ENCODE results near the gene USF2.

The USF2 gene

DNA sequence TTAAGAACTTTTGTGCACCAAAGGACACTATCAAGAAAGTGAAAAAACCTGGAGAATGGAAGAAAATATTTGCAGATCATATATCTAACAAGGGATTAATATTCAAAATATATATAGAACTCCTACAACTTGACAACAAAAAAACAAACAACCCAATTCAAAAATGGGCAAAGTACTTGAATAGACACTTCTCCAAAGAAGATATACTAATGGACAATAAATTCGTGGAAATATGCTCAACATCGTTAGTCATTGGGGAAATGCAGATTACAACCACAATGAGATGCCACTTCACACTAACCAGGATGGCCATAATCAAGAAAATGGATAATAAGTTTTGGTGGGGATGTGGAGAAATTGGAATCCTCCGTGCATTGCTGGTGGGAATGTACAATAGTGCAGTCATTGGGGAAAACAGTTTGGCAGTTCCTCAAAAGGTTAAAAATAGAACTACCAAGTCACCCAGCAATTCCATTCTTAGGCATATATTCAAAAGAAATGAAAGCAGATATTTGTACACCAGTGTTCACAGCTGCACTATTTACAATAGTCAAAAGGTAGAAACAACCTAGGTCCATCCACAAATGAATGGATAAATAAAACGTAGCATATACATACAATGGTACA is 22.2 kb upstream of the USF2 start:
- DNase-seq: no peak

DNA sequence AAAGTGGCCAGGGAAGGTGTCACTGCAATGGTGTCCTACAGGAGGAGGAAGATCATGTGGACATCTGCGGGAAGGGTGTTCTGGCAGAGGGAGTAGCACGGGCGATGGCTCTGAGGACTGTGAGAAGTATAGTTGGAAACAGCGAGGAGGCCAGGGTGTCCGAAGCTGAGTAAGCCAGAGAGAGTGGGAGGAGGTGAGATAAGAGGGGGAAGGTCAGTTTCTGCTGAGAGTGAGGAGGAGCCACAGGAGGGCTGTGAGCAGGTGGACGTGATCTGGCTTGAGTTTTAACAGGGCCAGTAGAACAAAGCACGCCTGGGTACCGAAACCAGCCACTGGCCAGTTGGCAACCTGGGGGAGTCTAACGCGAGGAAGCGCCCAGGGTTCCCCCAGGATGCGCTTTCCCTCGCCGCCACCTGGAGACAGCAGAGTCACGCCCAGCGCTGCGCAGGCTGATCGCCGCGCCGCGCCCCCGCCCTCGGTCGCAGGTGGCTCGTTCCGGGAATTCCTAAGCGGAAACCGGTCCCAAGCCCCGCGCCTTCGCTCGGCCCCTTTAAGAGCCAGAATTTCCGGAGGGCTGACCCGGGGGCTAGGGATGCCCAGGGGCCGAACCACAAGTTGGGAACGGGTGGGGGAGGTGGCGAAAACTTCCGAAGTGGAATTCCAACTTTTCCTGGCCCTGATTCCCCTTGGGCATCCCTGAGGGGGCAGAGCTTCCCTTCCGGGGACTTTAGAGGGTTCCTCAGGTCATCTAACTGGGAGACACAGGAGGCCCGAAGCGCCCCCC is 21.0 kb upstream of the USF2 start:
- peak; percentile 55 for DNase-seq

DNA sequence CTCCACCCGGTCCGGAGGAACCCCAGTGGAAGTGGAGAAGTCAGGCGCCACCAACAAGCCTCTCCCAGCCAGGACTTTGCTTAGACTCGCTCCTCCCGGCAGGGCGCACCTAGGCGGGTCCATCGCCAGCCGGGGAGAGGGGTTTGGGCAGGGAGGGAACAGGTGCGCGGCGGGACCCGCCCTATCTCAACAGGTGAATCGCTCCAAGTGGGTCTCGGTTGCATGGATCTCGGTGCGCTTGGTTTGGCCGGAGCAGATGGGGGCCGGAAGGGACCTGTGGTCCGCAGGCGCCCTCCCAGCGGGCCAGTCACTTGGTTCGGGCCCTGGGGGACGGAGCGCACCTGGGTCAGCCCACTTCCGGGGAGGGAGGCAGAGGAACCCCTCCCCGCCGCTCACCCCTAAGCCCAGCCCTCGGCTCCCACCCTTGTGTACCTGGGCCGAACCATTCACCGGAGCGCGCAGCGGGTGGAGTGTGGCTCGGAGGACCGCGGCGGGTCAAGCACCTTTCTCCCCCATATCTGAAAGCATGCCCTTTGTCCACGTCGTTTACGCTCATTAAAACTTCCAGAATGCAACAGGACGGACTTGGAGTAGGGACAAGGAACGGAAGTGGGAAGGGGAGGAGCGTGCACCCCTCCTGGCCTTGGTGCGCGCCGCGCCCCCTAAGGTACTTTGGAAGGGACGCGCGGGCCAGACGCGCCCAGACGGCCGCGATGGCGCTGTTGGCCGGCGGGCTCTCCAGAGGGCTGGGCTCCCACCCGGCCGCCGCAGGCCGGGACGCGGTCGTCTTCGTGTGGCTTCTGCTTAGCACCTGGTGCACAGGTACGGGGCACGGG is 20.2 kb upstream of the USF2 start, which contains the start of gene LSR:
LSR (plus strand) TSS at position 693 of the 836 bp plus-strand sequence; CDS start at position 714, 21 bp downstream.
- DNase-seq: peak; percentile 66 to 70

DNA sequence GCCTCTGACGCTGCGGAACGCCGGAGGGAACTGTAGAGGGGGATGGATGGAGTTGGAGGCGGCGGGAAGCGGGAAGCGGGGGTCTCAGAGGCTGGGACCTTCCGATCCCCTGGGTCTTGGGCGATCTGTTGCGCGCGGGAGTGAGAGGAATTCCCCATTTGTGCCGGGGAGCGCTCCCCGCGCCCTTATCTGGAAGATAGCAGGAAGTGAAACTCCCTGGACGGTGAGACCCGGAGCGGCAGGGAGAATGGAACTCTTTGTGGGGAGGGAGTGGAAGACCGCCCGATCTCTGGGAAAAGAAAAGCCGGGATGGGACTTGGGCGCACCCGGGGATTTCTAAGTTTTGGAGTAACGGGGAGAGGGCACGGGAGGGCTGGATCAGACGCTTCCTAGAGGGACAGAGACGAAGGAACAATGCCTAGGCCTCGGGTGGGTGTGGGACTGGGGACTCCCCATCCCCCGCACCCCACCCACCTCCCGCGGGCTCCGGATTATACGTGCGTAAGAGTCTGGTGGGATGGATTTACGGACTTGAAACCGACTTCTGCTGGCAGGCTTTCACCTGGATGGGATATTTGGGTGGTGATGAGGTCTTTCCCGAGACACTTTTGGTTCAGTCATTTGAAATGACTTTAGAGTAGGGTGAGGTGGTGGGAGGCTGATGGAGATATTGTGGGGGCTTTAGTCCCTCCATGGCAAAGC is 19.5 kb upstream of the USF2 start:
- no peak for DNase-seq

DNA sequence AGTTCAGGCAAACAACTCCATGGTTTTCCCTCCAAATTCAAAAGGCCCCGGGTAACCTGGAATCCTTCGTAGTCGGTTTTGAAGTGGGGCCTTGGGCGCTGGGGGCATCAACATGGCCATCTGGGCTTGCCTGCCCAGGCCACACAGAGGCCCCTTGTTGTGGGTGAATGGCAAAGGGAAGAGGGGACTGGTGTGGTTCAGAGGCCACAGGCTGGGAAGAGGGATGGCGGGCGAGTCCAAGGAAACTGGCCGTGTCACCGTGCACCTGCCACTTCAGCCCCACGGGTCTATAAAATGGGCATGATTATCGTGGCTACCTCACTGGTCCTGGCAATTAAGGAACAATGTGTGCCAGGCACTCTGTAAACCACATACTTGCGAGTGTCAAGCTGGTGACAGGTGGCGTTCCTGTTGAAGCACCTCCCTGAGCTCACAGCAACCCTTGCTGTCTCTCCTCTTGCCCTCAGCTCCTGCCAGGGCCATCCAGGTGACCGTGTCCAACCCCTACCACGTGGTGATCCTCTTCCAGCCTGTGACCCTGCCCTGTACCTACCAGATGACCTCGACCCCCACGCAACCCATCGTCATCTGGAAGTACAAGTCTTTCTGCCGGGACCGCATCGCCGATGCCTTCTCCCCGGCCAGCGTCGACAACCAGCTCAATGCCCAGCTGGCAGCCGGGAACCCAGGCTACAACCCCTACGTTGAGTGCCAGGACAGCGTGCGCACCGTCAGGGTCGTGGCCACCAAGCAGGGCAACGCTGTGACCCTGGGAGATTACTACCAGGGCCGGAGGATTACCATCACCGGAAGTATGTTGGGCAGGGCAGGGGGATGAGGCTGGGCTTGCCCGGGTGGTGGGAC is 18.7 kb upstream of the USF2 start:
- DNase-seq: no peak

DNA sequence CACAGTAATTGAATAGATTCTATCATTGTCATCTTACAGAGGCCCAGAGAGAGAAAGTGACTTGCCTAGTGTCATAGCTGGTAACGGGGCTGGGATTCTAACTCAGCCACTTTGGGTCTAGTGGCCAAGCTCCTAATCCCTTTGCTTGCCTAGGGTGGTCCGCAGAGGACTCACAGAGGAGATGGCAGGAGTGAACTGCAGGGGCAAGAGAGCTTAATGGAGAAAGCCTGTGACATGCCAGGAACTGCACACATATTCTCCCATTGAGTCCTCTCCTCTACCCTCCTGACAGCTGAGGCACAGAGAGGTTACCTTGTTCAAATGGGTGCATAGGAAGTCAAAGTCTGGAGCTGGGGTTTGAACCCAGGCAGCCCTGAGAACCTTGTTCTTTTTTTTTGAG is 17.3 kb upstream of the USF2 start:
- DNase-seq: no peak

DNA sequence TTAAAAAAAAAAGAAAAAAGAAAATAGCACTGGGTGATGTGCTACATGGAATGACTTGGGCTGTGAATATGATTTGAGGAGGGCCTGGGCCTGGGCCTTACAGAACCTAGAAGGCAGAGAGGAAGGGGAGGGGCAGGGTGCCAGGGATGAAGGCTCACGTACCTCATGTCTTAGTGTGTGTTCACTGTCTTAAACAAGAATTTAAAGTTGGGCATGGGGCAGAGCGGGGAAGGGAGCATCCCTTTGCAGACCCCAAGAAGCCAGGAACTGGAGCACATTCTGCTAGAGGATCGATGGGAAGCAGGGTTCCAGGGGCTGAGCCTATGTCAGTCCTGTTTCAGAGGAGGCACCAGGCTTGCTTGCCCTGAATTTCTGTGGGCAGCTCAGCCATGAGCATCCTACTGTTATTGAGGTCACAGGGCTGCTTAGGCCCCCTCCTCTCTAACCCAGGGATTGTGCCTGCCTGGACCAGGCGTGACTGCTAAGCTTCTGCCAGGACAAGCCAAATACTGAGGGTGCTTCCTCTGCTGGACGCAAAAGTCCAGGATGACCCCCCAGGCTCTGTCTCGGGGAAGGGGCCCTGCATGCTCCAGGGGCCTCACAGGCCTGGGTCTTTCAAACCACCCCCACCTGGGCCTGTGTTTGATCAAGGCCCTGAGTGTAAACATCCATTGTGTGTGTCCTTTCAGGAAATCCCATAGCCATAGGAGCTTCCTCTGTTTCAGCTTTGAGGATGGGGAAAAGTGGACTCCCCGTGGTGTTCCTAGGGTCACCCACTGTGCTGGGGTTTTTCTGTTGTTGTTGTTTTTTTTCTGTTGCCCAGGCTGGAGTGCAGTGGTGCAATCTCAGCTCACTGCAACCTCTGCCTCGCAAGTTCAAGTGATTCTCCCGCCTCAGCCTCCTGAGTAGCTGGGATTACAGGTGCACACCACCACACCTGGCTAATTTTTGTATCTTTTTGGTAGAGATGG is 15.2 kb upstream of the USF2 start:
- no peak for DNase-seq

DNA sequence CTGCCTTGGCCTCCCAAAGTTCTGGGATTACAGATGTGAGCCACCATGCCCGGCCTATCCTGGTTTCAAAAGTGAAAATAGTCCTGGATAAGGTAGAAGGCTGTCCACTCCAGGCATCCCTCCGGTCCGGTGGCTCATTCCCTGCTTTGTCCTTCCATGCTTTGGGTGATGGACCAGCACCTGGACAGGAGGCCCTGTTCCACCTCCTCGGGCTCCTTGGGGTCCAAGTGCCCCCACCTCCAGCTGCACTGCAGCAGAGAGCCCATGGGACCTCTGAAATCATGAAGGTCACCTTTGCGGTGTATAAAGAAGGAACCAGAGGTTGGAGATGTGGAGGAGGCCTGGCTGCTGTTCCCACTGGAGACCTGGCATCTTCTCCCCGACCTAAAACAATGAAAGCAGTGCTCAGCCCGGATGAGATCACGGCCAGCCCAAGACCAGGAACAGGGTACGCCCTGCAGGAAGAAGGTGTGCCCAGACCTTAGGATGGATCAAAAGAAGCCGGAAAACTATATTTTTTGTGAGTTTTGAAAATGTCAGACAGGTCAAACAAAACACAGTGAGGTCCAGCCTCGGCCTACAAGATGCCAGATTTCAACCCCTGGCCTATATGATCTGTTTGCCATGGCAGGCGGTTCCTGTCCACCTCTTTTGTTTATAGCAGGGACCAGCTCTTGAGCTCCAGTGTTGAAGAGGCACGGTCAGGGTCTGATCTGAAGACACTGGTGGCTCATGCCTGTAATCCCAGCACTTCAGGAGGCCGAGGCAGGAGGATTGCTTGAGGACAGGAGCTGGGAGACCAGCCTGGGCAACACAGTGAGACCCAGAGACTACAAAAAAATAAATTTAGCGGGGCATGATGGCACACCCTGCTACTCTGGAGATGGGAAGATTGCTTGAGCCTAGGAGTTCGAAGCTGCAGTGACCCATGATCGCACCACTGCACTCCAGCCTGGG is 14.1 kb upstream of the USF2 start:
- no peak for DNase-seq

DNA sequence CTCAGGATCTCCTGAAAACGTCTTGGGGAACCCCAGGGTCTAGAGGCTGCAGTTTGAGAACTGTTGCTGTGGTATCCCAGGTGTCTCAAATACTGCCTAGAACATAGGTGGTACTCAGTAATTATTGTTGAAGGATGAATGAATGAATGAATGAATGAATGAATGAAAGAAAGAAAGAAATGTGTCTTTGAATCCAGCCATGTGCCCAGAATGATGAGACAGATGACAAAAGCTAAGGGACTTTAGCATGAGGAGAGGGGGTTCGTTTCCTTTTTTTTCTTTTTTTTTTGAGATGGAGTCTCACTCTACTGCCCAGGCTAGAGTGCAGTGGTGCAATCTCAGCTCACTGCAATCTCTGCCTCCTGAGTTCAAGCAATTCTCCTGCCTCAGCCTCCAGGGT is 12.2 kb upstream of the USF2 start:
- no peak for DNase-seq

DNA sequence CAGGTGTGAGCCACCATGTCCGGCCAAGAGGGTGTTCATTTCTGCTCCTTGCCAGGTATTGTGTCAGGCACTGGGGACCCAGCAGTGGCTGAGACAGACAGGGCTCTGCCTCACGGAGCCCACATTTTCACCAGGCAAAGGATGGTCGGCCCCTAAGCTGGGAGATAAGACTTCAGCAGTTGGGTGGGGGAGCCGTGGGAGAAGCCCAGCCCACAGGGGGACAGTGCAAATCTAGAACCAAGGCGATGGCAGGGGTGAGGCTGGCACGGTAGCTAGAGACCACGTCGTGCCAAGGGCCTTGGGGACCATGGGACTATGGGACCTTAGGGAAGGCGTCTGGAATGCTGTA is 11.7 kb upstream of the USF2 start:
- no peak for DNase-seq

DNA sequence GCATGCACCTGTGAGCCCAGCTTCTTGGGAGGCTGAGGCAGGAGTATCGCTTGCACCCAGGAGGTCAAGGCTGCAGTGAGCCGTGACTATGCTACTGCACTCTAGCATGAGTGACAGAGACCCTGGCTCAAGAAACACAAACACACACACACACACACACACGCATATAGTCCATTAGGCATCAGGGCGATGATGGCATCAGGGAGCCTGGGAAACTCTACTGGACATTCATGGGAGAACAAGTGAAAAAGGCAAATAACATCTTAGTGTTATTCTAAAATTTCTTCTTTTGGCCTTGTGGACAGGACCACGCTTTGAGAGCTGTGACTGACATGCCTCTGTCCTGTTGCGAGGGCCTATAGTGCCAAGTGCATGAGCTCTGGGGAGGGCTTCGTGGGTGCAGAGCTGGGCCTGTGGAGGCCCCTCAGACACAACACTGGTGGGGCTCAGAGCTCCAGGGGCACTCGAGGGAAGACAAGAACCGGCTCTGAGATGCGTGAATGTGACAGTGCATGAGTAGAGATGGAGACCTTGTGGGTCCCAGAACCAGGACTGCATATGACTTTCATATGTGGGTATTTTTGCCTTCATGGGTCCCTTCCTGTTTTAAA is 8.0 kb upstream of the USF2 start:
- no peak for DNase-seq

DNA sequence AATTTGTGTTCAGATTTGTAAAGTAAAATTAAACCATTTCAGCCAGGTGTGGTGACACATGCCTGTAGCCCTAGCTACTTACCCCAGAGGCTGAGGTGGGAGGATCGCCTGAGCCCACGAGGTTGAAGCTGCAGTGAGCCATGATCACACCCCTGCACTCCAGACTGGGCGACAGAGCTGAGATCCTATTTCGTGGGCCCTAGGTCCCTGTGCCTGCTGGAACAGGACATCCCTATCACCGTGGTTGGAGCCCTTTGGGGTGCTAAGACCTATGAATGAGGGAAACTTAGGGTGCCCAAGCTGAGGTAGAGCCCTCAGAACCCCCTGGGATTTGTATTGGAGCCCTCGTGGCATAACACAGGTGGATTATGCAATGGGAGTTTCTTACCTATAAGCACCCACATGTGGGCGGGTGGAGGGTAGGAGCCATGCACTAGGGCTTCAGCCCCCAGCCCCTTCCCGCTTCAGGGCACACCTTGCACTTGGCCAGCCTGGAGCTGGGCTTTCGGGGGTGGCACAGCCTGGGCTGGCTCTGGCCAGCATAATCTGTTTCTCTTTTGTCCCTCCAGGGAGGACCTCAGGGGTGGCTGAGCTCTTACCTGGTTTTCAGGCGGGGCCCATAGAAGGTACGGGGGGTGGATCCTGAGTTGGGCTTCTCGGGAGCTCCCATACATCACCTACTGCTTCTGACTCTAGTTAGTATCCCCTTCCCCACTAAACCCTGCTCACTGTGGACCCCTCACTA is 7.2 kb upstream of the USF2 start:
- DNase-seq: no peak

DNA sequence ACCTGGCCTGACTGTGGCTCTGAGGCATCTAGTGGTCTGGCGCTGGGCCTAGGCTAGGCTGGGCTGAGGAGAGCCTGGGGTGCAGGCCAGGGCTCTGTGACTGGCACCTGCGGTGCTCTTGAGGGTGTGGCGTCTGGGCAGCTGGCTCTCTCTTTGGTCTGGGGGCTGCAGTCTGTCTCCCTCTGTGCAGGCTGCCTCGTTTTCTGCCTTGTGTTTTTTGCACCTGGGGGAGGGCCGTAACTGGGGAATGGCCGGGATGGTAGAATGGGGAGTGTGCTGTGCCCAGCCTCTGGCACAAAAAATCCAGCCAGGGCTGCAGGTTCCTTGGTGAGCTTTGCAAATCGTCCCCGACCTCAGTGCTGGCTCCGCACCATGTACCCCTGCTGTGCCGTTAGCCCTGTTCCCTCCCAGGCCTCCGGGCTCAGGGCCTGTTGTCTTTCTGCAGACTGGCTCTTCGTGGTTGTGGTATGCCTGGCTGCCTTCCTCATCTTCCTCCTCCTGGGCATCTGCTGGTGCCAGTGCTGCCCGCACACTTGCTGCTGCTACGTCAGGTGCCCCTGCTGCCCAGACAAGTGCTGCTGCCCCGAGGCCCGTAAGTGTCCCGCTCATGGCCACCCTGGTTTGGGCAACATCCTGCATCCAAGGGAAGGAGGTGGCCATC is 6.5 kb upstream of the USF2 start:
- DNase-seq: no peak

DNA sequence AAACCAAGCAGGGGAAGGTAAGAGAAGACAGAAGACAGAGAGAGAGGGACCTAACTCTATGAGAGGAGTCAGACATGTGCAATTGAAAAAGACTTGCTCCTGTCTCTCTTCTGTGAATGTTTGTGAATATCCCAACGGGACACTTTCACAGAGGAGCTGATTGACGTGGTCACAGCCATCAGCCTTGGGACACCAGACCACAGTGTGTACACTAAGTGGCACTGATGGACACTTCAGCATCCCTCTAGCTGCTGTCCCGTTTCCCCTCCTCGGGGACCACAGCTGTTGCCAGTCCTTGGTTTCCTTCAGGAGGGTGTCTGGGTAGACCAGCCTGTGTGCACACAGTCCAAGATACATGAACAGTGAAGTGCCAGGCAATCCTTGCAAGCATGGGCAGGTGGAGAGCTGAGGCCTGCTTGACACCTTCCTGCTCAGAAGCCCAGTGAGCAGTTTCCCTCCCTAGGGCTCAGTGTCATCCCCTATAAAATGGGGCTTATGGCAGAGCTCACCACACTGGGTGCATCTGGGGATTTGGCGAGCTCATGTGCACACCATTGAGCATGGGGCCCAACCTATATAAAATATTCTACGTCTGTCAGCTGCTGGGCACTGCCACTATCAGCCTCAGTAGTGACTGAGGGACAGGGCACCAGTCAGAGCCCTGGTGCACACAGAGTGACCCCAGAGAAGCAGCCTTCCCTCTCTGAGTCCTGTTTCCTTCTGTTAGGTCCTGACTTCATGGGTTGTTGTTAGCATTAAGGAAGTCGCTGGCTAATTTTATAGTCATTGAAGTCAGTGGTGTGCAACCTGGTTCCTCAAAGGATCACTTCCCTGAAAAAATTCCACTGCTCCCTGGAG is 4.3 kb upstream of the USF2 start:
- no peak for DNase-seq

DNA sequence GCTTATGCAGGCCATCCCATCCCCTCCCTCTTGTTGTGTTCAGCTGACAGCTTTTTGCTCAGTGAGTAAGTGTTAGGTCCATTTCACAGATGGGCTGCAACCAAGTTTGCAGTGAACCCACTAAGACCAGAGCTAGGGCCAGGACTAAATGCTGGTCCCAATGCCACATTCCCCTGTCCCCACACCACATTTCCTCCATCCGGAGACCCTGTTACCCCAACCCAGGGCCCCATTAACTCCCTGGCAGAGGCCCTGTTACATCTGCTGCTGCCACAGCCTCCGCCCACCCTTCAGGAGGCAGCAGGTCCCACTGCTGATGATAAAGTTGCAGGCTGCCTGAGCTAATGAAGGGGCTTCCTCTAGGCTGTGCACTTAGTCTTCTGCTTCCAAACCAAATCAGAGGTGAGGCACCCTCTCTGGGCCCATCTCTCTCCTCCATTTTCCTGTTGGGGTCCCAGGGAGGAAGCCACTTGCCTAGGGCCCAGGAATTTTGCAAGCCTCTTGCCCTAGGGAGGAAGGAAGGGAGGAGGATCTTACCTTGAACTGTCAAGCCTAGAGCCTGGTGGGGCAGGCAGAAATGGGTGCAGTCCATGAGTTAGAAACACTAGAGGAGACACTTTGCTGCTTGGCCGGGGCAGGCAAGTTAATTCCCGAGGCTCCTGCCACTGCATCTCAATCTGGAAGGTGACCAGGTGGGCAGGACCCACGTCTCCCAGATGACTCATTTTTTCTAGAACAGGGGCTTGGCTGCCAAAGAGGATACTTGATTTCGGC is 3.4 kb upstream of the USF2 start:
- DNase-seq: no peak

DNA sequence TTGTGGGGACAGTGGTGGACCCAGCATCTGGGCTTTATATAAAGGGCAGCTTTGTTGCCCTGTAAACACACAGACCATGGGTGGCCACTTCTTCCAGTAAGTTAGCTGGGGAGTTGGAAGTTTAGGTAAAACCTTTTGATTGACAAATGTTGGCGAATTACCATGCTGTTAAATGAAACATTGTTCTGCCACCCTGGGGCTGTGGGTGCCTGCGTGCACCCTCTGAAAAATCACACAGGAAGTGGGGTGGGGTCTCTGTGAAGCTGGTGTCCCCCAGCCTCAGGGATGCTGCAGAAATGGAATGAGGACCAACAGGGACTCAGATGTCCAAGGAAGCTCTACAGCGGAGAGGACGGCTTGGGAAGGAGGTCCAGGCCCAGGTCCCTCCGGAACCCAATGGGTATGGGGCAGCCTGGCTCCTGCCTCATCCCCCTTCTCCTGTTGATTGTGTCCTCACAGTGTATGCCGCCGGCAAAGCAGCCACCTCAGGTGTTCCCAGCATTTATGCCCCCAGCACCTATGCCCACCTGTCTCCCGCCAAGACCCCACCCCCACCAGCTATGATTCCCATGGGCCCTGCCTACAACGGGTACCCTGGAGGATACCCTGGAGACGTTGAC is 2.8 kb upstream of the USF2 start:
- no peak for DNase-seq
